IPS-11a (cell line): ENCODE data around the gene SLCO2A1.

Experiments
- H3K4me3 ChIP-seq: one replicate; pipeline ENCODE4 v1.5.1; 2013; ENCODE audit warnings: low read depth, low read length, control low read depth

The SLCO2A1 gene

DNA sequence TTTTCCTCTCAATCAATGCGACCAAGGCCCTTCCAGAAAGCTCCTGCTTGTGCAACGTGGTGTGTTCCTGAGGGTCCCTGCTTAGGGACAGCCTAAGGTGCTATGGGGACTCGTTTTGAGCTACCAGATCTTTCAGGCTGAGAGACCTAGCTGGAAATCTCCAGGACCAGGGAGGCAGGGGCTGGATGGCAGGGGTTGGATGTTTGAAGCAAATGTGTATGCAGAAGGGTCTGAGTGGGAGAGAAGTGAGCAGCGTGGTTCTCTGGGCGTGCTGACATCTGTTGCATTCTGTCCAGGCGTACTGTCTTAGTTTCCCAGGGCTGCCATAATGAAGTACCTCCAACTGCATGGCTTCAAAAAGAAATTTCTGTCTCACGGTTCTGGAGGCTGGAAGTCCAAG lies 31.7 kb upstream of the SLCO2A1 start:
- no peak overlapping the region for H3K4me3 ChIP-seq

DNA sequence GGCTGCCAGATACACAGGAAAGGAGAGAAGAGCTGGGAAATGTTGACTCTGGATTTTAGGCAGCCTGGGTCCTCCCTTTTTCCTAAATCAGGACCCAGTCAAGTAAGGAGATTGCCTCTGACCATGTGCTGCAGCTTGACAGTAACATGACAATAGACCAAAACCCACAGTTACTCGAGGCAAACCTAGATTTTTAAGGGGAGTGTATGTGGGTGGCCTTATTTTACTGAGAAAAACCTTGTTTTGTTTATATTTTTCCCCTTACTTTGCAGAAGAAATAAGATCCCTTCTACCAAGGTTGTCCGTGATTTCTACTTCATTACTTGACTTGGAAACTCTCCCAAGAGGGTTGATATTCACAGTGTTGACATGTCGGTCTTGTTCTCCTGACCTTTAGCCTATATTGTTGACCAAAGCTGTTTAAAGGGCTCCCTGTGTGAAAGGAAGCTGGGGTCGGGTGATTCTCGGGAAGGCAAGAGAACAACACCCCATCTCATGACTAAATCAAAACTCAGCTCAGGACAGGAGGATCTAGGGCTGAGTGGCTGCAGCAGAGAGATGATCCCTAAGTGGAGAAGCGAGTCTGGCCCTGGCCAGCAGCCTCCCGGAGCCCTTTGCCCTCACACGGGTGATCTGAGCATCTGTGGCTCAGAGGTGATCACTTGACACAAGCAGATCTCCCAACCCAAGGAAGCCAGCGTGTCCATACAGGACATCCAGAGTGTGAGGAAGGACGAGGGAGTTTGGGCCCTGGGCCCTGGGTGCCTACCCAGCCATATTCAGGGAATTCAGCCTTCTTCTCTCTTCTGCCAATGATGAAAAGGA lies 31.0 kb upstream of the SLCO2A1 start:
- H3K4me3 ChIP-seq = no peak overlapping the region

DNA sequence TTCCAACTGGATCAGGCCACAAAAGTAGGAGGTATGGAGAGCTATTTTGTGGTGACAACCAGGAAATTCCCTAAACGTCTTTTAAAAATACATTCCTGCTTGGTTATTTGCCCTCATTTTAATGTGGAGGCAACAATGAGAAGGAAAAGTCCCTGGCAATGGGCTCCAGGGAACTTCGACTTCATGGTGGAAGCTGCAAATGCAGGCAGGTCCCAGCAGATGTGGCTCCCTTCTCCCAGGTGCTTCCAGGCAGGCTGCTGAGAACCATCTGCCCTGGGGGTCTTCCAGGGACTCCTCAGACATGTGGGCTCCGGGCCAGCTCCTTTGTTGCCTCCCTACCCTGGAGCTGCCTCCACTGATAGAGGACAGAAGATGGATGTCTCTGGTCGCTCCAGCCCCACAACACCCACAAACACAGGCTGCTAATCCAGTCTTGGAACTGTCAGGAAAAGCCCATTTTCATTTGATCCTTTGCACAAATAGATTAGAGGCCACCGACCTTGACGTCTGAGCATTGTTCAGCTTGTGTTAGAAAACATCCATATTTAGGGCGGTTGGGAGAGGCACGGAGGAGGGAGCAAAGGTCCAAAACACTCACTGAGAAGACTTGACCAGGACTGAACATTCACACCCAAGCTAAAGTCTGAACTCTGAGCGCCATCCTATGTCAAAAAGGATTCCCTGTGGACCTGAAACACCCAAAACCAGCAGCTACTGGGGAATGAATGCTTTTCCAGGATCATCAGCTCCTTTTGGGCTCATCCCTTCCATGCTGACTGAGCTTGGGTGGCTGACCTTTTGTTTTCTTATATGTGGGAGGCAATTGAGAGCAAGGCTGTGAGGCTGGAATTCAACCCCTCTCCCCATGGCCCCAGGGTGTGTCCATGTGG lies 30.2 kb upstream of the SLCO2A1 start:
- H3K4me3 ChIP-seq = no peak overlapping the region

DNA sequence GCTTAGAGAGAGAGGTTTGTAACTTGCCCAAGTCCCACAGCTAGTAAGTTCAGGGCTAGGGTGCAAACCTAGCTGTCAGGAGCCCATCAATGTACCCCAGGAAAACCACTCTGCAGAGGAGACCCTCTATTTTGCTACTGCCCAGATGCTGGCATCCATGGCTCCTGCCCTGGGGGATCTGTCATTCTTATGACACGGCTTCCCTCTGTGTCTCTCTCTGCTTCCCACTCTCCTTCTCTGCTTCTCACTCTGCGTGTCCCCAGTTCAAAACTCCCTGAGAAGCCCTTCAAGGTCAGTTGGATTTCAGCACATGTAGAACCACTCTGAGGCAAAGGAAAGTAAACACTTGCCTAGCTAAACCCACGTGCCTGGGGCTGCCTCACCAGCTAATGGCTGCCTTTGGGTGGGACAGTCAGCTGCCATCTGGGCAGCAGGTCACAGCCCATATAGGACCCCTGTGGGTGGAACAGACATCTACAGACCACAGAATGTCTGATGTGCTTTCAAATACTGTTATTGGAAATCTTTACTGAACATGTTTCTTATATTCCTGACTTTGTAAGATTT lies 29.4 kb upstream of the SLCO2A1 start:
- H3K4me3 ChIP-seq = no peak overlapping the region

DNA sequence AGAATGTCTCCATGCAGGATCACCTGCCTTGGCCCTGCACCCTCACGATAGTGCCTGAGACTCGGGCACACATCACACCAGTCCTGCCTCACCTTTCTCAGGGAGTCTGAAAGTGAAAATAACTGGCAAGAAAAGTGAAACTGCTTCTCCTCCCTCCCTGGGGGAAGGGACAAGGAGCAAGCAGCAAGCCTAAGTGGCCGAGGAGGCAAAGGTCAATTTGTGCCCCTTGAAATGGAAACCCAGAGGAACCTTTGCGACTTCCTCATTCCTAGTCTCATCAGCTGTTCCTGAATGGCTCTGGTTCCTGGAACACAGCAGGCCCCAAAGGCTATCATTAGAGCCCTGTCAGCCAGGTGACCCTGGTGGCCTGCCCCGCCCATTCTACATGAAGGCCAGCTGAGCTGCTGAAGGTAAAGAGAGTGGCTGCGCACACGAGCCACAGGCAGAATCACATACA lies 28.0 kb upstream of the SLCO2A1 start:
- H3K4me3 ChIP-seq = no peak overlapping the region

DNA sequence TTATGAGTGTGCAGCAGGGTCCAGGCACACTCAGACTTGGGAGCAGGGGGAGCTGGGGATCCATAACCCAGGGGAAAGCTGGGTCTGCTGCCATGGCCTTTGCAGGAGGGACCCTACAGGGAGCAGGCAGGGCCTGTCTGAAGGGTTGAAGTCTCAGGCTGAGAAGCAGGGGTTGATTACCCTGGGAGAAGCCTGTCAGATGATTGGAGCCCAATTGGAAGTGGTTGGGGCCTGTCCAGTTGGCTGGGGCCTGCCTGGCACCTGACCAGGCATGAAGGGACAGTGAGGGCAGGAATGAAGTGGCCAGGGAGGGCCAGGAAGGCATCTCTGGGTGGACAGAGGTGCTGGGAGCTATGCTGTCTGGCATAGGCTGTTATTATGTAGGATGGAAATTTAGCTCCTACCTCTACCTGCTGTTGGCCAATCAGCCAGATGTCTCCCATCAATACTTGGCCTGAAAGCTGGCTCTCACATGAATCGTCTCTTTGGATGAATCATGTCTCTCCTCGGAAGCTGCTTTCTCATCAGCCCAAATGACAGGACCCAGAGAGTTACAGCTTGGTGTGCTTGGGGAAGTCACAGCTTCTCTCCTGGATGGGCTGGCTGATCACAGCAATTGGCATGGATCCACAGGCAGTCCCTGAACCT lies 27.4 kb upstream of the SLCO2A1 start:
- no peak overlapping the region for H3K4me3 ChIP-seq

DNA sequence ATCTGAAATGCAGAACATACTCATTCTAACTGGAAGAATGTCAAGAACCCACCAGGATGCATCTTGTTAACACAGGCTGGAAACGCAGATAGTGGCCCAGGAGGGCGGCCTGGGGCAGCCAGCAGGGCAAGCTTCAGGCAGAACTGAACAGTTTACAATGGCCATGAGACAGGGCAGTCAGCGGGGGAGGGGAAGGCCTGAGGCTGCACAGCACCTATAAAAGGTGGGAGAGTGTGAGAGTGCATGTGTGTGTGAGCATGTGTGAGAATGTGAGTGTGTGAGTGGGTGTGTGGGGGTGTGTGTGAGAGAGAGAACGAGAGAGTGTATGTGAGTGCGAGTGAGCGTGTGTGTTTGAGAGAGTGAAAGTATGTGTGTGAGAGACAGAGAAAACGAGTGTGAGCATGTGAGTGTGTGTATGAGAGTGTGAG lies 26.8 kb upstream of the SLCO2A1 start:
- H3K4me3 ChIP-seq = no peak overlapping the region

DNA sequence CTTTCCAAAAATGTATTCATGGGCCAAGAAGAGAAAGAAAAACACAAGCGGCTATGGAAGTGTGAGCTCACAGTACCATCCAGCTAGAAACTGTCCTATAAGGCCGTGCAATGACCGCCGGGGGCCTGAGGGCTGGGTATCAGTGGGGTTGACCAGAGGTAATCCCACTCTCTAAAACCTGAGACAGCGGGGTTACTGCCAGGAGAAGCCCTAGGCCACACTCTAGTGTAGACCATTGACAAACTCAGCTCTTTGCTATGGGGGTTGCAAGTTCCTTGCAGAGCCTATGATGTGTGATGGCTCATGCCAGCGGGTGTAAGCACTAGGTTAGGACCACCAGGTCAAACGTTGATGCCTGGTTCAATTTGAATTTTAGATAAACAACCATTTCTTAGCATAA lies 25.9 kb upstream of the SLCO2A1 start:
- no peak overlapping the region for H3K4me3 ChIP-seq

DNA sequence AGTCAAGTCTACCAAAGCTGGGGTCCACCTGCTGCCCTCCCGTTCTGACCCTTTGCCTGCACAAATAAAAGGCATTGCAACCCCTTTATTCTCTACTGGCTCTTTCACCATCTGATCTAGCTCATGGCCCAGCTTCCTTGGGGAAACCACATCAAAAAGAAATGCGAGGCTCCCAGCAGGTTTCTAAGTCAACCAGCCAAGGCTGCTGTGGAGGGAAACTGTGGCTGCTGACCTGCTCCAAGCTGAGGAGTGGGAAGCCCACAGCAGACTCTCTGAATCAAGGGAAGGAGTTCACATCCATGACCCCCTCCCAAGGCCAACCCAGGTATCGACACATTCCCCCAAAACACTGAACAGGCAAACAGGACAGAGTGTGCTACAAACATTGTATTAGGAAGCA lies 25.2 kb upstream of the SLCO2A1 start:
- H3K4me3 ChIP-seq = no peak overlapping the region

DNA sequence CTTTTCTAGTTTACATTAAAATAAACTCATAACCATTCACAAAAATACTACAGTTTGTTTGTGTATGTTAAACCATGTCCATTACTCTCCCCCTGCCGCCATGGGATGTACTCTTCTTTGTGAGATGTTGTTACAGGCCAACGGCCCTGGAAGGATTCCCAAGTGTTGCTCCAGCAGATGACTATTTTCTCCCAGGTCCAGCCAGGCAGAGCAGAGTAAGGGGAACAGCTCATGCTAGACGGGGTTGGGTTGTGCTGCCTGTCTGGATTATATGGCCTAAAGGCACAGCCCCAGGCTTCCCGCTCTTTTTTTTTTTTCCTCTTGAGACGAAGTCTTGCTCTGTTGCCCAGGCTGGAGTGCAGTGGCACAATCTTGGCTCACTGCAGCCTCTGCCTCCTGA lies 24.5 kb upstream of the SLCO2A1 start:
- no peak overlapping the region for H3K4me3 ChIP-seq

DNA sequence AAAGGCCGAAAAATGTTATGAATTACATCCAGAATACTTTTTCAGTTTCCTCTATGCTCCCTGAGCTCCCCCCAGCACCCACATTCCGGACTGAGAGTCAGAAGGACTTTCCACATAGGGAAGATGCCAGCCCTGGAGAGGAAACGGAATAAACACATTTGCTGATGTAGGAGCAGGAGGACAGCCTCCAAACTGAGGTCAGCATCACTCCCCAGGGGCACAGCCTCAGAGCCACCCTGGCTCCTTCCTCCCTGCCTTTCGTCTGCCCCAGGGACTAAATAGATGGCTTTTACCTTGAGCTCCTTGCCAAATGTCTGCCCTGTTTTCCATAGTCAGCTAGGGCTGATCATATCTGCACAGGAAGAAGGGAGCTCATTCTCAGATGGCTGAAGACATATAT lies 22.6 kb upstream of the SLCO2A1 start:
- no peak overlapping the region for H3K4me3 ChIP-seq

DNA sequence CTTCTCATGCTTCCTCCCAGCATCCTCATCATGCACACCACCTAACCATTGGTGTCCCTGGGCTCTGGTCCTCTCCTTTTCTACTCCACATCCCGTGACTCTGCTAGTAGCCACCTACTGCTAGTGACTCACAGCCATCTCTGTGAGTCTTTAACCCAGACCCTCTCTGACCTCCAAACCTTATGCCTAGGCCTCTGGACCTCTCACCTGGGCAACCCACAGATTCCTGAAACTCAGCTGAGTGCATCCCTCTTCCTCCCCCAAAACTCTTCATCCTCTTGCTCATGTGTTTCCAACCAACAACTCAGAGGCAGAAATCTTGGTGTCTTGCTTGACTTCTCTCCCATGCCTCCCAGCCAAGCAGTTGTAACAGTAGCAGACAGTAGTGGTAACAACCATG lies 20.0 kb upstream of the SLCO2A1 start:
- no peak overlapping the region for H3K4me3 ChIP-seq

DNA sequence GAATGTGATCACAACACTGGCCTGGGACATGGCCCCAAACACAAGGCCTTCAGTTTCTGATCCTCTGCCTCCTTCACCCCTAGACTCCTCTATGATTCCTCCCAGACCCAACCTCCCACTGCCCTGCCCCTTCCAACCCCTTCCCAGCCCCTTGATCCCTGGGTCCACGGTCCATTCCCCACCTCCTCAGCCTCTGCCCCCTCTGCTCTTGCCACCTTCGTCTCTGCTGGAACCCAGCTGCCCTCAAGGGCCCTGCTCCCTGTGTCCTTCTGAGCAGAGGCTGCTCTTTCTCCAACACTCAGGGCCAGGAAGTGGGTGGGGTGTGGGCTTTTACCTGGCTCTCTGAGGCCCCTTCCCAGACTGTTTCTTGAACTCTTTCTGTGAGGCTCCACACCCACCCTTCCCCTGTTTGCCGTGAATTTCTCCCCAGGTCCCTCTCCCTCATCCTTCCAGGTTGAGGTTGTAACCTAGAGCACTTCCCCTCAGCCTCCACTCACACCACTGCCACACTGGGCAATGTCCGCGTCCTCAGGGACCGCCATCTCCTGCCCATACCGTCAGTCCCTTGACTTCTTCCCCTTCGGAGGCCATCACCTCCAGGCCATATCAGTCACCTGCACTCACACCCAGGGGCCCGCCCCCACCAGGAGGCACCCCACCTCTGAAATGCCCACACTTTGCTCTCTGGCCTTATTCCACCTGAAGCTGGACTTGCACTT lies 18.7 kb upstream of the SLCO2A1 start:
- no peak overlapping the region for H3K4me3 ChIP-seq

DNA sequence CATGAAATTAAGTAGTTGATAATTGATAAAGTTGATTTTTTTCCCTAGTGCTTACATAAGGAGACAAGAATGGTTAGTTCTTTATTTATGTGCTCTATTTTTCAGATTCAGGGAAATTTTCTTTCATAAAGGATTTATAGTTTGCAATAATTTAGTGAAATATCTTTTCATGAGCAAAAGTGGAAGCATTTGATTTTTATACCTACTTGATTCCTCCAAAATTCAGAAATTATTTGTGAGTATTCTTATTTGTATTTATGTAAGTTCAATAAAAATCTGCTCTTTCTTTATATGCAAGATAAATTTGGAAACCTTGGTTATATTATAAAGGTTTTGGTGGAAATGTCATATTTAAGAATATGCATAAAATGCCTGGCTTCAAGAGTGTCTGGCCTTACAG lies 14.7 kb upstream of the SLCO2A1 start:
- H3K4me3 ChIP-seq = no peak overlapping the region

DNA sequence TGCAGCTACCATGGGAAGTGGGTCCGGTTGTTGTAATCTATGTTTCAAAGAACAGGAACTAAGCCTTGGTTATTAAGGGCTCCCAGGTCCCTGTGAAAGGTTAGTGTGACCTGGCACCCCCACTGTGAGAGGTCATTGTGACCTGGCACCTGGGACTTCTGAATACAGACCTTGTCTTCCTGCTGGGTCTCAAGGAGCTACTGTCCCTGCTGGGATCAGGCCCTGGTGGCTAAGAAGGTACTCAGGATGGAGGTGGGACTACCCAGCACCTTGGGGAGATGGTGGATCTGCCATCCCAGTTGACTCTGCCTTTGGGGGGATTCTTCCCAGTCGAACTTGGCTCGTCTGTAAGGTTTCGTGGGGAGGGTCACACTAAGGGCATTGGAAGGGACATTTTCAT lies 10.3 kb upstream of the SLCO2A1 start:
- H3K4me3 ChIP-seq = no peak overlapping the region

DNA sequence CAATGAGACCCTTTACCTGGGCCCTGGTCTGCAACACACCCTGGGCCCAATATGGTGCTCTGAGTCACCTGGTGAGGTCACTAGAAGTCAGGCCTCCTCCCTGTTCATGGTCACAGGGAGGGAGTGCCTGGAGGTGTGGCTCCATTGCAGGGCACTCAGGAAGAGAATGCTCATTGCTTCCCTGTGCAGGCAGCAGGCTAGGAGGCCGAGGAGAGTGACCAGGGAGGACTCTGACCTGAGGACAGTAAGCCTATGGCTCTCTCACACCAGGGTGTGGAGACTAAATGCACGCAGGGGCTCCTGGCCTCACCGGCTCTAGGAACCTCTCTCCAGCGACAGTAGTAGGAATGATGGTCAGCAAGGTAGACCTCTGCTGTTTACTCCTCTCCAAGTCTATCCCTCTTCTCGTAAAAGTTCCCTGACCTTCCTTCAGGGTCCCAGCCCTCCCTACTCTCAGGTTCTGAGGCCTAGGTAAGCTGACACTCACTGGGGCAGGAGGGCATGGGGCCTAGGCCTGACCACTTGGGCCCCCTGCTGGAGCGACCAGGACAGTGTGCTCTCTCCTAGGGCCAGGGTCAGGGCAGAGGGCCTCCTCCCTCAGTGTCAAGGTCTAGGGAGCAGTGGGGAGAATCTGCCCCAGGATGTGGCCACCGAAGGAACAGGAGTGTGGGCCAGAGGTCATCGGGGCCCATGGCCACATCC lies 9.6 kb upstream of the SLCO2A1 start:
- H3K4me3 ChIP-seq = no peak overlapping the region

DNA sequence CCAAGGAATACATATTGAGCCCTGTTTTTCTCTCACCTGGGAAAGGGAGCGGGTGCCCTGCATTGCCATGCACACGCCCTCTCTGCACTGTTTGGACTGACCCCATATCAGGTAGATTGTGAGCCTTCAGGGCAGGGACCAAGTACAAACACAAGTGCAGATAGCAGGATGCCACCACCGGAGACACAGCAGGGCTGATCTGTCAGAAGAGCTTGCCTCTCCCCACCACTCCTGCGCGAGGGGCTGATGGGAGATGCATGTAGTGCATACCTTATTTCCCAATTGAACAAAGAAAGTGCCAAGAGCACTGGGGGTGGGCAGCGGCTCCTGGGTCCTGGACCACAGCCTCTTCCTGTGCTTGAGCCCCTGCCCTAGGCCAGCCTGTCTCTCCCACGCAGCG lies 9.0 kb upstream of the SLCO2A1 start:
- no peak overlapping the region for H3K4me3 ChIP-seq

DNA sequence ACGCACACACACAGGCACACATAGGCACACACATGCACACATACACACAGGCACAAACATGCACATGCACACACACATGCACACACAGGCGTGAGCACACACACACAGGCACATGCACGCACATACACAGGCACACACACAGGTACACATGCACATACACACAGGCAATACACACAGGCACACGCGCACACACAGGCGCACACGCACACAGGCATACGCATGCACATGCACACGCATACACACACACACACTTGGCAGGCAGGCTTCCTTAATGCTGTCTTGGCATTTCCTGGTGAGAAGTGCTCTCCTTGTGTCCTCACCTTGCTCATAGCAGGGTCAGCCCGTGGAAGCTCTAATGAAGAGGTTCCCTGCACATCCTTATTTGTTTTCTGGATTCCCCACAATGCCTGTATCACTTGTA lies 8.4 kb upstream of the SLCO2A1 start:
- no peak overlapping the region for H3K4me3 ChIP-seq

DNA sequence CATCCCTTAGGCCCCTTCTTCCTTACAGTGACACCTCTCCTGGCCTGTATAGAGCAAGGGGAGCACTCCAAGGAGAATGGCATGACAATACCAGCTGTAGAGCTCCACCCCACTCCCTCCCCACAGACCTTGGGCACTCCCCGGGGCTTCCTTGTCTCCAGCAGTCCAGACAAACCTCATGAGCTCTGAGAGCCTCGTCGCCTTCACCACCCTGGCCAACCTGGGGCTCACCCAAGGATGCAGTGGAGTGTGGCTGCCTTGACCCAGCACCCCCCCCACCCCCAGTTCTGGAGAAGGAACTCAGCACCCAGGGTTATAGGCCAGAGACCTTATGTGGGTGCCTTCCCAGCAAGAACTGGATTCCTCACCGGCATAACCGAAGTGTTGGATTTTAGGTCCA lies 7.4 kb upstream of the SLCO2A1 start:
- no peak overlapping the region for H3K4me3 ChIP-seq

DNA sequence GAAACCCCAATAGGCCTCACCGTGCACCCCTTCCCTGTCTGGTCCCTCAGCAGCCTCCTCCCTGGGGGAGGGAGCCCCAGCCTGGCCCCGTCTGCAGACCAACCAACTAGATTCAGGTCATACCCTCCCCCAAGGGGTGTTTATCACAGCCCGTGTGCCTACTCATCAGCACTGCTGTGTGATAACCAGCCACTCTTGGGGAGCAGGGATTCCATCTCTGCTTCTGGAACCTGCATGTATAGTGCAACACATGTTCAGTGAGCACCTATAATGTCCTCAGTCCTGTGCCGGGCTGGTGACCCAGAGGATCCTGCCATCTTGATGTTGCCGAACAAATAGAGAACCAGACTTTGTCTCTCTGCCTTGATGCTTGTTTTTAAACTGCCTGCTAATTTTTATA lies 6.6 kb upstream of the SLCO2A1 start:
- H3K4me3 ChIP-seq = no peak overlapping the region
